ENCODE data around the gene EGFL6.
"Not testable (repeated sequence)": the region's sequence is repeated elsewhere in the genome, so short reads cannot be mapped to it uniquely, and the experiment has no call there.

The EGFL6 gene

DNA sequence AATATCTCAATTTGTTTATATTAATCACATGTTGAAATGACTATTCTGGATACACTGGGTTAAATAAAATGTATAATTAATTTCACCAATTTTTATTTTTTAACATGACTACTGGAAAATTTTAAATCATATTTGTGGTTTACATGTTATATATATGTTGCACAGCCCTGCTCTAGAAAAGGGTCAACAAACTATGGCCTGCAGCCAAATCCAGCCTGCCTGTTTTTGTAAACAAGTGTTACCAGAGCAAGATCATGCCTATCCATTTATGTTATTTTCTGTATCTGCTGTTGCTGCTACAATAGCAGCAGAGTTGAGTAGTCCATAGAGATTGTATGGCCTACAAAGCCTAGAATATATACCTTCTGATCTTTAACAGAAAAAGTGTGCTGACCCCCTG, 84.7 kb downstream of the EGFL6 start:
- peak; percentile 56 to 73 for DNase-seq
- no peak for TF ChIP-seq GATA1 (IDR thresholded peaks at IDR 0.05; ENCODE audit: low read depth, low read length)
- no peak for TF ChIP-seq POLR2A (IDR thresholded peaks at IDR 0.05; ENCODE audit: low read length)

DNA sequence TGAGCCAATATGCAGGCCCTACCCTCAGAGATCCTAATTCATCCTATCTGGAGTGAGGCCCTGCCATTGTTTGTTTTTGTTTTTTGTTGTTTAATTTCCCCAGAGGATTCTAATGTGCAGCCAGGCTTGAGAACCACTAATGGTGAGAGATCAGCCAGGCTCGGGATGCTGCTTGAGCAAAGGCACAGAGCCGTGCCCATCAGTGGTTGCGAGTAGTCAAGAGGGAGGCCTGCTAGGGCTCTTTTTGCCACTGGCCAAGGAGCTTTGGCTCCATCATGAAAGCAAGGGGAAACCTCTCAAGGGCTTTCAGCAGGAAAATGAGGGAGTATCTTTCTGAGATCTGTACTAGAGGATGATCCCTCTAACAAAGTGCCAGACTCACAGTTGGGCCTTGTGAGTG, 86.3 kb downstream of the EGFL6 start:
- TF ChIP-seq GATA1 (IDR thresholded peaks at IDR 0.05; ENCODE audit: low read depth, low read length): no peak
- TF ChIP-seq POLR2A (IDR thresholded peaks at IDR 0.05; ENCODE audit: low read length): no peak
- no peak for DNase-seq

DNA sequence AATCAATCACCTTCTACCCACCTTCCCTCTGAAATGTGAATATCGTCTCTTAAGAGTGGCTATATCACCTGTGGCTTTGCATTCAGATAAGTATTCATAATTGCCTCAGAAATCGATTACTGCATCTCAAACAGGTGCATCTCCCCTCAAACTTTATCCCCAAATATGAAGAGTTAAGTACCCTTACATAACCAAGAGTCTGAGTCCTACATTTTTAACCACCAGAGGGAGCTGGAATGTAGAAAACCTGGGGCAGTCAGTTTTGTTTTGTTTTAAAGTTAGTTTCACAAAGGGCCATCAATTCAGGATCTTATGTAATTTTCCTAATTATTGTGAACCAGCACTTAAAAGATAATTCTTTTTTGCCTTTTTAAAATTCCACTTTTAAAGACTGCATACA, 89.2 kb downstream of the EGFL6 start:
- DNase-seq: peak; percentile 58 to 76
- TF ChIP-seq GATA1 (IDR thresholded peaks at IDR 0.05; ENCODE audit: low read depth, low read length) (no peak), POLR2A (IDR thresholded peaks at IDR 0.05; ENCODE audit: low read length) (no peak)

DNA sequence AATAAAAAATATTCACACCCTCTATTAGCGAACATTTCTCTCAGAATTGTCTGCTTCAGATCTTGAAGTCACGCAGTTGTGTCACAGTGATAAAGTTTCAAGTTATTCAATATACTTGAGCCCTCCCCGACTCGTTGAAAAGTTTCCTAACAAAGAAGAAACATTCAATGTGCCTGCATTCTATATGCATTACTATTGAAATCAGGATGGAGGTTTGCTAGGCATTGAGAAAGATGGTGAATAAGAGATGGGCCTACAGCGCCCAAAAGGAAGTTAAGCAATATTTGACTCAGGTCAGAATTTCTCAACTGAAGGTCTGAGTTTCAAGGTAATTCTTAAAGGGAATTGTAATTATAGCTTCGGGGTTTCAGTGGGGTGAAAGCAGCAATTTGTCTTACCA, 89.7 kb downstream of the EGFL6 start:
- TF ChIP-seq POLR2A (IDR thresholded peaks at IDR 0.05; ENCODE audit: low read length) (no peak), GATA1 (IDR thresholded peaks at IDR 0.05; ENCODE audit: low read depth, low read length) (no peak)
- peak in 1 of 2 experiments; percentile 26 for DNase-seq

DNA sequence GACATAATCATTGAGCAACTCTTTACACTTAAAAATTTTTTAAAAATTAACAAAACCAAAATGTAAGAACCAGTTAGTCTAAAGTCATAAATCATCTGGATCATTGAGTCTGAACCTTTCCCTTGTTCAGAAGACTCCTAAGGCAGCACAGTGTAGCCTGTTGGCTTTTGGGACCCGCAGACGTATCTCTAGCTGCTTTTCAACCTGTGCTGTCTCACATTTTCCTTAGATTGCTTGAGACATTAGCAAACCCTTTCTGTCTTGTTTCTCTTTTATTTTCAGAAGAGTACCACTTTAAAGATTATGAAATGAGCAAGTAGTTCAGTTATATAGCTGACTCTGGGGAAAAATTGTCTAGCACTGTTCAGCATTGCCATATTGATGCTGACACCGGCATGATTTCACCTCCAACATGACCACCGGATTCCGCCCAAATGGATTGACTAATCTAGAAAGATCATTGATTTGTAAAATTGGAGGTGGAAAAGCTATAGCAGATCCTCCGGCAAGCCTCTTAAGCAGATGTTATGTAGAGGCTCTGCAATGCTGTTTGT, 92.4 kb downstream of the EGFL6 start:
- no peak for DNase-seq
- TF ChIP-seq POLR2A (IDR thresholded peaks at IDR 0.05; ENCODE audit: low read length) (no peak), GATA1 (IDR thresholded peaks at IDR 0.05; ENCODE audit: low read depth, low read length) (no peak)

DNA sequence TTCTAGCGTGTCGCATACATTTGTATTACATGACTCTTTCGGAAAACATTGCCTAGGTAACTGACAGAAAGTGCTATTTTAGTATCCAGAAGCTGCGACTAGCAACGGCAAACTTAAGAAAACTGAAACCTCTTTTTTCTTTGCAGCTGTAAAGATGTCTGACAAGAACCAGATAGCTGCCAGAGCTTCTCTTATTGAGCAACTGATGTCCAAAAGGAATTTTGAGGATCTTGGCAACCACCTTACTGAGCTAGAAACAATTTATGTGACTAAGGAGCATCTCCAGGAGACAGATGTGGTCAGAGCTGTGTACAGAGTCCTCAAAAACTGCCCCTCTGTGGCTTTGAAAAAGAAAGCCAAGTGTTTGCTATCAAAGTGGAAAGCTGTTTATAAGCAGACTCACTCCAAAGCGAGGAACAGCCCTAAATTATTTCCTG, 93.0 kb downstream of the EGFL6 start:
- no peak for TF ChIP-seq POLR2A (IDR thresholded peaks at IDR 0.05; ENCODE audit: low read length)
- TF ChIP-seq GATA1 (IDR thresholded peaks at IDR 0.05; ENCODE audit: low read depth, low read length): no peak
- no peak for DNase-seq

DNA sequence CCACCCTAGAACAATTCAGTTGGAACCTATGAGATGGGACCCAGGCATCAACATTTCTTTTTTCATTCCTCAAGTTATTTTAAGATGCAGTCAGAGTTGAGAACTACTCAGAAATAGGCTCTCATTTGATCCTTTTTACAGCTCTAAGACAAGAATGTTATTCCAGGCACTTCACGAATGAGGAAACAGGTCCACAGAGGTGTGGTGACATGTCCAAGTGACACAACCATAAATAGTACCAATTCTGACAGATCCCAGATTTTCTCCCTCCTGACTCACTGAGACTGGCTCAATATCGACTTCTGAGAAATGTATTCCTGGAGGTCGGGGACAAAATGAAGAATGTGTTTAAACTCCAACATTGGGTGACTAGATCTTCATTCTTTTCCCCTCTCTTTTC, 94.6 kb downstream of the EGFL6 start:
- no peak for DNase-seq
- TF ChIP-seq POLR2A (IDR thresholded peaks at IDR 0.05; ENCODE audit: low read length) (no peak), GATA1 (IDR thresholded peaks at IDR 0.05; ENCODE audit: low read depth, low read length) (no peak)

DNA sequence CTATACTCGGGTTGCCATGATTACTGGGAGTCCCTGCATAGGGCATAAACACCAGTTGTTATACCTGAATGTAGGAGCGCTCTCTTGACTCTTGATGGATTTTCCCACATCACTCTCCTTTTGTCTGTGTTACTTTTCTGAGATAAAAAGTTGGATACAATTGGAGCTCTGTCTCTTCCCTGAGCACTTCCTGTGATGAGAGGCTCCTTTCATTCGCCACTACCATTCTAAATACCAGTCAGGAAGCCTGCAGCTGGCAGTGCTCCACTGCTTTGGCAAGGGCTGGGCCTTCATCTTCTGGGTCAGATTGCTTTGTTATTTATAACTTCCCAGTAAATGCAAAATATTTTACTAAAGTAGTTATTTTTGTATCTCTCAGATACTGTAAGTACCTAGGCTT, 97.4 kb downstream of the EGFL6 start:
- no peak for DNase-seq
- TF ChIP-seq GATA1 (IDR thresholded peaks at IDR 0.05; ENCODE audit: low read depth, low read length) (no peak), POLR2A (IDR thresholded peaks at IDR 0.05; ENCODE audit: low read length) (no peak)

DNA sequence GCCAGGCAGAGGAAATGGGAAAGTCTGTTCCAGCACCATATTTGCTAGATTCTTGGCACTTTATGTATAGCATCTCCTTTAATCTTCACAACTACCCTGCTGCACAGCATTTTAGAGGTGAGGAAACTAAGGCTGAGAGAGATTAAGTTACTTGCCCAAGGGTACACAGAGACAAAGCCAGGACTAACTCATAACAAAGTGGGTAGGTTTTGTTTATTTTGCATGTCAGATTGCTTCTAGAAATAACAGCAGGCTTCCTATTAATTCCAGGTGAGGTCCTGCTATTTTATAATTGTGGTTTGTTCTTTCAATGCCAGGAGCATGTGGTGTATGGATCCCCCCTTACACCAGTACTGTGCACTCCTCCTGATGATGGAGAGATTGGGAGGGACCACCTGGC, 98.5 kb downstream of the EGFL6 start:
- DNase-seq: no peak
- TF ChIP-seq GATA1 (IDR thresholded peaks at IDR 0.05; ENCODE audit: low read depth, low read length): no peak
- no peak for TF ChIP-seq POLR2A (IDR thresholded peaks at IDR 0.05; ENCODE audit: low read length)

DNA sequence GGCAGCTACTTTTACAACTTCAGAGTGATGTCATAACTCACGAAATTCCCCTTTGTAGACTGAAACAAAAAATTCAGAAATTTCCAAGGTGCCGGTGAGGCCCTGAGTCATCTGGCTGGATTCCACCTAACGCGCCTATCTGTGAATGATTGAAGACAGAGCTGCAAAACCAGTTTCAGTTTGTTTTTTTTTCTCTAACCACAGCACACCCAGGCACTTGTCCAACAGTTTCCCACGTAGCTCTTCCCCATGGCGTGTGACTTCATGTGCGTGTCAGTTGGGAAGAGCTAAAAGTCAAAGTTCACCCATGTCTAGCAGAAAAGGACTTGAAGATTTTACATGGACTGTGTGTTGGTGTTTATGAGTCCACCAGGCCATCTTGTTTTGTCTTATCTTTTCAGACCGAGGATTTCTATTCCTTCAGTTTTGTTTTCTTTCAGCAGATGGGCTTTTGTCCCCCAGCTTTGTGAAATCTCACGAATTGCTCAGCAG, 99.9 kb downstream of the EGFL6 start:
- DNase-seq: peak; percentile 60 to 67
- TF ChIP-seq GATA1 (IDR thresholded peaks at IDR 0.05; ENCODE audit: low read depth, low read length) (no peak), POLR2A (IDR thresholded peaks at IDR 0.05; ENCODE audit: low read length) (no peak)

DNA sequence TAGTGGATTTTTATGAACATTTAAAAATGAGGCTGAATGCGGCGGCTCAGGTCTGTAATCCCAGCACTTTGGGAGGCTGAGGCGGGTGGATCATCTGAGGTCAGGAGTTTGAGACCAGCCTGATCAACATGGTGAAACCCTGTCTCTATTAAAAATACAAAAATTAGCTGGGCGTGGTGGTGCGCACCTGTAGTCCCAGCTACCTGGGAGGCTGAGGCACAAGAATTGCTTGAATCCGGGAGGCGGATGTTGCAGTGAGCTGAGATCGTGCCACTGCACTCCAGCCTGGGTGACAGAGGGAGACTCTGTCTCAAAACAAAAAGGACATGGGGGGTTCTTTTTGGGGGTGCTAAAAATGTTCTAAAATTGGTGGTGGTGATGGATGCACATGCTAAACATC, 100.4 kb downstream of the EGFL6 start:
- DNase-seq: not testable (repeated sequence)

DNA sequence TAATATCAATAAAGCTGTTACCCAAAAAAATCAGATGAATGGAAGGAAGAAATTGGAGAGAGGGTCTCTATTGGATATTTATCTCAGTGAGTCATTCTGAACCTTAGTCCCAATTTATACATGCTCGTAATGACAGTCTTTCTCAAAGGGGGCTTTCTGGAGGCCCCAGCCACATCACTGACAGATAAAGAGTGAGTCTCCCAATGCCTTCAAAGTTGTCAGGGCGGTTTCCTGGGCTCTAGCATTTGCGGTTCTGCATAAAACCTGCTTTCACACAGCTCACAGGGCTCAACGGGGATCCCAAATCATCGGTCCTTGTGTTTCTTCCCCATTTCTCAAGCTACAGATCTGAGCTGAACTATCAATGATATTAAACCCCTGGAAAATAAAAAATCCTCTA, 100.8 kb downstream of the EGFL6 start:
- TF ChIP-seq GATA1 (IDR thresholded peaks at IDR 0.05; ENCODE audit: low read depth, low read length): no peak
- no peak for TF ChIP-seq POLR2A (IDR thresholded peaks at IDR 0.05; ENCODE audit: low read length)
- DNase-seq: no peak

DNA sequence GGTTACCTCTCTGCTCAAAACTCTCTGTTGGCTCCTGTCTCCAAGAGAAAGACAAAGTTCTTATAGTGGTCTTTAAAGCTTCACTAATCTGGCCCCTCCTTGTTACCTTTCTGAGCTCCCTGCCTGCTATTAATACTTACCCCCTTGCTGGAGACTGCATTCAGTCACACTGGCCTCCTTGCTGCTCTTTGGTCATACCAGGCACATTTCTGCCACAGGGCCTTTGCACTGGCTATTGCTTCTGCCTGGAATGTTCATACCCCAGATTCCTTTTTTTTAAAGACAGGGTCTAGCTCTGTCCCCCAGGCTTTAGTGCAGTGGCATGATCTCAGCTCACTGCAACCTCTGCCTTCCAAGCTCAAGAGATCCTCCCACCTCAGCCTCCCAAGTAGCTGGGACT, 103.6 kb downstream of the EGFL6 start:
- no peak for TF ChIP-seq GATA1 (IDR thresholded peaks at IDR 0.05; ENCODE audit: low read depth, low read length)
- no peak for TF ChIP-seq POLR2A (IDR thresholded peaks at IDR 0.05; ENCODE audit: low read length)

DNA sequence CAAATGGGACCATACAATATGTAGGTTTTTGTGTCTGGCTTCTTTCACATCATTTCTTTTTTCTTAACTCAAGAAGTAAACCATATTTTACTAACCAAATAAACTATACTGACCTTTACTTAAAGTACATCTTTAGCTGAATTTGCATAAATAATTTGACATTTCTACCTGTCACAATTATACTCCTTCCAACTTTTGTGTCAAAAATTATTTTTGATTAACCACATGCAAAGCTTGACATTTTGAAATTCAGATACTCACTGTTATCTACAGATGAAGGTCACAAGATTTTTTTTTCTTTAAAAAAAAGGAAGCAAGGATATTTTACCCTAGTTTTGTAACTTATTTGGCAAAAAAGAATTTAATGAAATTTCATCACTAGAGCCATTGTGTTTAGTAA, 107.5 kb downstream of the EGFL6 start:
- no peak for TF ChIP-seq GATA1 (IDR thresholded peaks at IDR 0.05; ENCODE audit: low read depth, low read length)
- TF ChIP-seq POLR2A (IDR thresholded peaks at IDR 0.05; ENCODE audit: low read length): no peak
- no peak for DNase-seq

More for the DNA sequence above, 103.6 kb downstream of the EGFL6 start:
- no peak for DNase-seq

DNA sequence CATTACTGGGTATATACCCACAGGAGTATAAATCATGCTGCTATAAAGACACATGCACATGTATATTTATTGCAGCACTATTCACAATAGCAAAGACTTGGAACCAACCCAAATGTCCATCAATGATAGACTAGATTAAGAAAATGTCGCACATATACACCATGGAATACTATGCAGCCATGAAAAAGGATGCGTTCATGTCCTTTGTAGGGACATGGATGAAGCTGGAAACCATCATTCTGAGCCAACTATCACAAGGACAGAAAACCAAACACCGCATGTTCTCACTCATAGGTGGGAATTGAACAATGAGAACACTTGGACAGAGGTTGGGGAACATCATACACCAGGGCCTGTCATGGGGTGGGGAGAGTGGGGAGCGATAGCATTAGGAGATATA, 110.3 kb downstream of the EGFL6 start:
- not testable (repeated sequence) for DNase-seq

DNA sequence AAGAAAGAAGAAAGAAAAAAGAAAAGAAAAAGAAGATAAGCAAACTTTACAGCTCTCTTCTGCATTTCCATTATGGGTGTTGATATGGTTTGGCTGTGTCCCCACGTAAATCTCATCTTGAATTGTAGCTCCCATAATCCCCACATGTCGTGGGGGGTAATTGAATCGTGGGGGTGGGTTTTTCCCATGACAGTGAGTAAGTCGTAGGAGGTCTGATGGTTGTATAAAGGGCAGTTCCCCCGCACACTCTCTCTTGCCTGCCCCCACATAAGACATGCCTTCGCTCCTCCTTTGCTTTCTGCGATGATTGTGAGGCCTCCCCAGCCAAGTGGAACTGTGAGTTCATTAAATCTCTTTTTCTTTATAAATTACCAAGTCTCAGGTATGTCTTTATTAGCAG, 112.2 kb downstream of the EGFL6 start:
- DNase-seq: no peak
- TF ChIP-seq POLR2A (IDR thresholded peaks at IDR 0.05; ENCODE audit: low read length) (no peak), GATA1 (IDR thresholded peaks at IDR 0.05; ENCODE audit: low read depth, low read length) (no peak)

Data from erythroblast (primary cell).